ENCODE measurements around the gene PPP6R3.

PPP6R3 gene

DNA sequence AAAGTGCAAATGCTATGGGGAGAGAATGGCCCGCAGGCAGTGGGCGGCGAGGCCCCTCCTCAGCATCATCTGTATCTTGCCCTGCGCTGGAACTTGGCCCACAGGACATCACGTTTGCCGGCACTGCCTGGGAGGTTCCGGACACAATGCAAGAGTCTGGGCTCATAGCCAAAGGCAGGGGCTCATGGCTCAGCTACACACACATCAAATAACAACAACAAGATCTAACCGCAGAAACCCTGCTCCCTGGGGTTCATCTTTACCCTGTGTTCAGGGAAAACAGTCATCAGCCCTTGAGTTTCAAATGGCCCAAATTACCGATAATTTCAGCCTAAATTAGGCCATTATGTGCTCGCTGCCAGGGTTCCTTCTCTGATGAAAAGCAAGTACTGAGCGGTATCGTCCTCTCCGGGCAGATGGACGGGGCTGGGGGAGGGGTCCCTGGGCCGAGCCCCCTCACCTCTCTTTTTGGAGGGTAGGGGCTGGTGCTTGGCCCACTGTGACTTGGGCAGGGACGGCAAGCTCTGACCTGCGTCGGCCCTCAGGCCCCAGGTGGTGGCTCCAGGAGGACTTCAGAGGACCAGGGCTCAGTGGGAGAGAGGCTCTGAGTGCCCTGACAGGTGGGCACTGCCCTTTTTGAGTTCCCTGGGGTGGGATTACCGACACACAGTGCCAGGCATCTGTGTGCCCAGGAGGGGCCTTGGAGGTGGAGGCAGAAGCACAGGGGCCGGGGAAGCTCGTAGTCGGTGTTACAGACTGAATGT is 198.8 kb downstream of the PPP6R3 start:
- H3K27ac ChIP-seq = no peak overlapping the region
- H3K27me3 ChIP-seq (ENCODE audit: insufficient read depth, low read depth) = peaks cover 45% of the 10 kb centered on the region; the same call in 1 of the 2 replicates
- TF ChIP-seq, protein P1, sequence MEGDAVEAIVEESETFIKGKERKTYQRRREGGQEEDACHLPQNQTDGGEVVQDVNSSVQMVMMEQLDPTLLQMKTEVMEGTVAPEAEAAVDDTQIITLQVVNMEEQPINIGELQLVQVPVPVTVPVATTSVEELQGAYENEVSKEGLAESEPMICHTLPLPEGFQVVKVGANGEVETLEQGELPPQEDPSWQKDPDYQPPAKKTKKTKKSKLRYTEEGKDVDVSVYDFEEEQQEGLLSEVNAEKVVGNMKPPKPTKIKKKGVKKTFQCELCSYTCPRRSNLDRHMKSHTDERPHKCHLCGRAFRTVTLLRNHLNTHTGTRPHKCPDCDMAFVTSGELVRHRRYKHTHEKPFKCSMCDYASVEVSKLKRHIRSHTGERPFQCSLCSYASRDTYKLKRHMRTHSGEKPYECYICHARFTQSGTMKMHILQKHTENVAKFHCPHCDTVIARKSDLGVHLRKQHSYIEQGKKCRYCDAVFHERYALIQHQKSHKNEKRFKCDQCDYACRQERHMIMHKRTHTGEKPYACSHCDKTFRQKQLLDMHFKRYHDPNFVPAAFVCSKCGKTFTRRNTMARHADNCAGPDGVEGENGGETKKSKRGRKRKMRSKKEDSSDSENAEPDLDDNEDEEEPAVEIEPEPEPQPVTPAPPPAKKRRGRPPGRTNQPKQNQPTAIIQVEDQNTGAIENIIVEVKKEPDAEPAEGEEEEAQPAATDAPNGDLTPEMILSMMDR (conservative IDR thresholded peaks at IDR 0.05; ENCODE audit: low read depth, low read length) = no peak
- no peaks in the 10 kb centered on the region for H3K79me2 ChIP-seq (ENCODE audit: insufficient read depth, low read depth)
- no peak overlapping the region for H2AFZ ChIP-seq (ENCODE audit: low read depth)
- H4K20me1 ChIP-seq (ENCODE audit: insufficient read depth) = no peaks in the 10 kb centered on the region
- H3K9ac ChIP-seq = no peak overlapping the region
- no peak overlapping the region for H3K4me2 ChIP-seq
- no peaks in the 10 kb centered on the region for H3K4me1 ChIP-seq (ENCODE audit: low read depth, poor library complexity, severe bottlenecking)
- no peak overlapping the region for H3K4me3 ChIP-seq (IDR thresholded peaks at IDR 0.05; ENCODE audit: insufficient read depth, low read depth, low read length)
- no peaks in the 10 kb centered on the region for H3K36me3 ChIP-seq (ENCODE audit: insufficient read depth)

DNA sequence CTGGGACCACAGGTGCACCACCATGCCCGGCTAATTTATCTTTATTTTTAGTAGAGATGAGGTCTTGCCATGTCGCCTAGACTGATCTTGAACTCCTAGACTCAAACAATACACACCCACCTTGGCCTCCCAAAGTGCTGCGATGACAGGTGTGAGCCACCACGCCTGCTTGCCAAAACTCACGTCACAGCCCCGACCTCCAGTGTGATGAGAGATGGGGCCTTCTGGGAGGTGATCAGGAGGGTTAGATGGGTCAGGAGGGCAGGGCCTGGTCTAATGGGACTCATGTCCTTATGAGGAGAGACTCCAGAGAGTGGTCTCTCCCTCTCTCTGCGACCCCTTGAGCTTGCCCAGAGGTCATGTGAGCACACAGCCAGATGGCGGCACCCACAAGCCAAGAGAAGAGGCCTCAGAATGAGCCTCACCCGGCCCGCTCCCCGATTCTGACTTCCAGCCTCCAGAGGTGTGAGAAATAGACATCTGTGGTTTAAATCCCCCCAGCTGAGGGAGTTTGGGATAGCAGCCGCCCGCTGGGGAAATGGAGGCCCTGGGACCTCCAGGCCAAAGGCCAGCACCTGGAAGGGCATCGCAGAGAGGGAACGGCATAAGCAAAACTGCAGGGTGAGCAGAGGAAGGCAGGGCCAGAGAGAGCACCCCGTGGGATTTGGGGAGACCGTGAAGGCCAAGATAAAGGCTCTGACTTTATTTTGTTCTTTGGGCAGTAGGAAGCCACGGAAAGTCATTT is 199.7 kb downstream of the PPP6R3 start:
- TF ChIP-seq, protein P1 (conservative IDR thresholded peaks at IDR 0.05; ENCODE audit: low read depth, low read length) = no peak
- H3K4me2 ChIP-seq = no peak overlapping the region

GRCh38 chr11:68661014-68661413 is 200.5 kb downstream of the PPP6R3 start:
- H3K4me2 ChIP-seq = no peak overlapping the region
- no peak overlapping the region for H2AFZ ChIP-seq (ENCODE audit: low read depth)
- H3K4me3 ChIP-seq (IDR thresholded peaks at IDR 0.05; ENCODE audit: insufficient read depth, low read depth, low read length) = no peak overlapping the region
- no peaks in the 10 kb centered on the region for H3K36me3 ChIP-seq (ENCODE audit: insufficient read depth)
- TF ChIP-seq, protein P1 (conservative IDR thresholded peaks at IDR 0.05; ENCODE audit: low read depth, low read length) = no peak
- H4K20me1 ChIP-seq (ENCODE audit: insufficient read depth) = no peaks in the 10 kb centered on the region
- no peaks in the 10 kb centered on the region for H3K79me2 ChIP-seq (ENCODE audit: insufficient read depth, low read depth)
- no peaks in the 10 kb centered on the region for H3K4me1 ChIP-seq (ENCODE audit: low read depth, poor library complexity, severe bottlenecking)
- peaks cover 33% of the 10 kb centered on the region; the same call in 1 of the 2 replicates for H3K27me3 ChIP-seq (ENCODE audit: insufficient read depth, low read depth)
- no peak overlapping the region for H3K27ac ChIP-seq
- no peak overlapping the region for H3K9ac ChIP-seq

More for the DNA sequence above, 199.7 kb downstream of the PPP6R3 start:
- H3K4me3 ChIP-seq (IDR thresholded peaks at IDR 0.05; ENCODE audit: insufficient read depth, low read depth, low read length) = no peak overlapping the region
- H3K27me3 ChIP-seq (ENCODE audit: insufficient read depth, low read depth) = peaks cover 41% of the 10 kb centered on the region; the same call in 1 of the 2 replicates
- no peak overlapping the region for H3K9ac ChIP-seq
- no peaks in the 10 kb centered on the region for H4K20me1 ChIP-seq (ENCODE audit: insufficient read depth)
- no peaks in the 10 kb centered on the region for H3K79me2 ChIP-seq (ENCODE audit: insufficient read depth, low read depth)
- H2AFZ ChIP-seq (ENCODE audit: low read depth) = no peak overlapping the region
- no peaks in the 10 kb centered on the region for H3K36me3 ChIP-seq (ENCODE audit: insufficient read depth)
- H3K27ac ChIP-seq = no peak overlapping the region
- H3K4me1 ChIP-seq (ENCODE audit: low read depth, poor library complexity, severe bottlenecking) = no peaks in the 10 kb centered on the region

DNA sequence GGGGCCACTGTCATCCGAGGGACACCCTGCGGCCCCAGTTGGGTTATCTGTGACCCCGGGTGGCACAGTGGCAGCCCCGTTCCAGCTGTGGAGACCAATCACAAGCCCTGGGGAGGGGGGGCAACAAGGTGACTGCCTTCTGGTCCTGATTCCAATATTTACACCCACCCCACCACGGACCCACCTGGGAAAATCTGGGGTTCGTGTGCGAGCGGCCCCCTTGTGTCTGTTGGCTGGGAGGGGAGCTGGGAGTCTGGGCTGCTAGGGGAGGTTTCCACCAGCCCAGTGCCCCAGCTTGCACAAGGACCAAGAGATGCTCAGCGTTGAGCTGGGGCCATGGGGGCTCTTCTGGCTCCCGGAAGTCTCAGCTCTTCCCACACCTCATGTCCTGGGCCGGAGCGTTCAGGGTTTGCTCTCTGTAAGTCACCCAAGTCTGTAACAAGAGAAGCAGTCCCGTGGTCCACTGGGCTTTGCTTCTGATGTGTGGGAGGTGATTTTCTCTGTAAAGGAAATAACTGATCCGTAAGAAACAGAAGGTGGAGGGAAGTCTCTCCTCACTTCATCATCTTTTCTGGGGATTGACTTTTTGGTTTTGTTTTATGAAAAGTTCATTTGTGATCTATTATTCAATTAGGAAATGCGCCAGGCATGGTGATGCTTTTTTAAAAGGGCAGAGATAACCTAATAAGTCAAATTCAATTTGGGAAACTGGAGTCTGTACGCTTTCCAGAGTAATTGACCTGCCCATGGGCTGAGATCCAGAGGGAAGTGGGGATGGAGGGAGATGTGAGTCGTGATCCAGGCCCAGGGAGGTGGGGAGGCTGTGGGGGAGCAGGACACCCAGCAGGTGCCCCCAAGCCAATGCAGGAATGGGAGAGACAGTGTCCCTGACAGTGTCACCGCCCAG is 201.4 kb downstream of the PPP6R3 start:
- Histone ChIP-seq H2AFZ (ENCODE audit: low read depth) (no peak overlapping the region), H3K9ac (no peak overlapping the region), H3K36me3 (ENCODE audit: insufficient read depth) (no peaks in the 10 kb centered on the region), H3K4me2 (no peak overlapping the region), H4K20me1 (ENCODE audit: insufficient read depth) (no peaks in the 10 kb centered on the region), H3K4me3 (IDR thresholded peaks at IDR 0.05; ENCODE audit: insufficient read depth, low read depth, low read length) (no peak overlapping the region), H3K27me3 (ENCODE audit: insufficient read depth, low read depth) (peaks cover 29% of the 10 kb centered on the region; the same call in 1 of the 2 replicates), H3K27ac (no peak overlapping the region), H3K79me2 (ENCODE audit: insufficient read depth, low read depth) (no peaks in the 10 kb centered on the region), H3K4me1 (ENCODE audit: low read depth, poor library complexity, severe bottlenecking) (no peaks in the 10 kb centered on the region)
- TF ChIP-seq, protein P1 (conservative IDR thresholded peaks at IDR 0.05; ENCODE audit: low read depth, low read length) = no peak

Measured in KMS-11 (cell line).